ENCODE data around the gene PRR23E.

The PRR23E gene, protein sequence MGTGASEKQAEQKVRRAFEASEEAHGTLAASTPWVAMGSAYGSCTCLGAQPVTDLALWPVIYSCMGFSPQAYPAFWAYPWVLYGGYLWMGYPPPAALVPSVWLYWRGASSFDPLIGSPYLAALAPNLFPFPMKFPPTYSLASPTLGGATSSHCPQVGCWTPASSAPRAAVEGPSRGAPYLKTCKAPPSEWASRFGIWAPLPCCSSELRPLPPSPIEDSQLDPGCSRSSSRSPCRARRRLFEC

DNA sequence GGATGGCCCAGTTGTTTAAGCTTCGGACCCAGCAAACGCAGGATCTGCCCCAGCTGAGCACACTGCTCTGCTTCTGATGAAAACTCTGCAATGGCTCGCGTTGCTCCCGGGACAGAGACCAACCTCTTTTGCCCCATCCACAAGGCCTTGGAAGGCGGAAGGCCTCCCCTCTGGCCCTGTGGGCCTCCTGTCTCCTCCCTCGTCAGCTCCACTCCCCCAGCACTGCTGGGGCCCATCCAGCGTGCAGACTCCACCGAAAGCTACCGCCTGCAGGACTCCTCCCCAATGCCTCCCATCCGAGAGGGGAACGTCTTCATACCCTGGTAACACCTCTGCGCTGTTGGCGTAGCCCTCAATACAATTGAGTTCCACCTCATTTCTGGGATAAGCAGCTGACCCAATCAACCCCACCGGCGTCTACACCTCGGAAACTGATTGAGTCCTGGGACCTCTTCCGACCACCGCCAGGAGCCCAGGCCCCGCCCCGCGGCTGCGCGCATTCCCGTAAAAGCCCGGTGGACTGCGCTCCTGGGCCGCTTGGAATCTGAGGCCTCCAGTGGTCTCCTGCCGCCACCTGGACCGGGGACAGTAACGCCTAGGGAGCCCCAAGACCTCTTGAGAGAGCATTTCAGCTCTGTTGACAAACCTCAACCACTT lies at the start of gene PRR23E:
TSS of gene PRR23E (plus strand) at position 556 of the 657 bp plus-strand sequence. CDS start 3,555 bp downstream, outside the sequence.
- Histone ChIP-seq H3K27me3 (ENCODE audit: low read depth) (no peaks in the 10 kb centered on the region), H3K4me1 (no peaks in the 10 kb centered on the region), H3K9me3 (no peaks in the 10 kb centered on the region), H3K36me3 (replicated peaks) (no peaks in the 10 kb centered on the region), H3K4me3 (no peak within 1 kb of the TSS)
- no peak for DNase-seq (ENCODE audit: low spot score in 2 of 2)
- in situ Hi-C loops (cut with MboI; ENCODE audit: low sequenced_read_pairs), result no loop called here

DNA sequence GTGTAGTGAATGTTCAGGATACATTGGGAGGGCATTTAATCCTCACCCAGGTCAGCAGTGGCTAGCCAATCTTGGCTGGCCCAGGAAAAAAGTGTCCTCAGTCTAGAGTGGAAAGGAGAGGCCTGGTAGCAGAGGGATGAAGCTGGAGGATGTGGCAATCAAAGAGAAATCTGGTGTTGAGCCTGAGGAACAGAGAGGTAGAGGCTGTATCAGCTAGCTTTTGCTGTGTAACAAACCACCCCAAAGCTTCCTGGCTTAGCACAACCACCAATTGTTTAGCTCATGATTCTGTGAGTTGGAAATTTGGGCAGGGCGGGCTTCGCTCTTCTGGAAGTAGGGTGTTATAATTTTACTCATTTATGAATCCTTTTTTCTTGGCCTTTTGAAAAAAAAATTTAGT lies 49.8 kb upstream of the PRR23E start:
- no peaks in the 10 kb centered on the region for H3K27me3 ChIP-seq (ENCODE audit: low read depth)
- no peak for DNase-seq (ENCODE audit: low spot score in 2 of 2)
- no peaks in the 10 kb centered on the region for H3K9me3 ChIP-seq
- in situ Hi-C loops (cut with MboI; ENCODE audit: low sequenced_read_pairs), result no loop called here
- H3K4me1 ChIP-seq, result no peaks in the 10 kb centered on the region
- H3K36me3 ChIP-seq (replicated peaks), result no peaks in the 10 kb centered on the region
- no peak overlapping the region for H3K4me3 ChIP-seq

DNA sequence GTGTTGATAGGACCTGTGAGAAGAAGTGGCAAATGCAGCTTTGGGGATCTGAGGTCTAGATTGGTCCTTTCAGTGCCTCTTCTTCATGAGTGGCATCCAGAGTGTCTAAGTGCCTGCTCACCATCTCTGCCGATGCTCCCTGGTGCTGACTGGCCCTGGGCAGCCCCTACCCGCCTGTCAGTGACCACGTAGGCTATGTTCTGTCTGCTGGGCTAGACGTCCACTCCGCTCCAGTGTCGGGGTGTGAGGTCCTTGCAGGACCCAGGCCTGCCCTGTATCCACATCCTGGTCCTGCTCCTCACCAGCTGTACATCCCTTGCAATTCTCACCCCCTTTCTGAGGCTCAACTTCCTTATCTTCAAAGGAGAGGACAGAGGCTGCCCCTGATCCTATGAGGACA lies 48.3 kb upstream of the PRR23E start:
- in situ Hi-C loops (cut with MboI; ENCODE audit: low sequenced_read_pairs), result no loop called here
- H3K36me3 ChIP-seq (replicated peaks), result no peaks in the 10 kb centered on the region
- DNase-seq (ENCODE audit: low spot score in 2 of 2), result no peak
- no peaks in the 10 kb centered on the region for H3K4me1 ChIP-seq
- H3K4me3 ChIP-seq, result no peak overlapping the region
- no peaks in the 10 kb centered on the region for H3K27me3 ChIP-seq (ENCODE audit: low read depth)
- H3K9me3 ChIP-seq, result no peaks in the 10 kb centered on the region

DNA sequence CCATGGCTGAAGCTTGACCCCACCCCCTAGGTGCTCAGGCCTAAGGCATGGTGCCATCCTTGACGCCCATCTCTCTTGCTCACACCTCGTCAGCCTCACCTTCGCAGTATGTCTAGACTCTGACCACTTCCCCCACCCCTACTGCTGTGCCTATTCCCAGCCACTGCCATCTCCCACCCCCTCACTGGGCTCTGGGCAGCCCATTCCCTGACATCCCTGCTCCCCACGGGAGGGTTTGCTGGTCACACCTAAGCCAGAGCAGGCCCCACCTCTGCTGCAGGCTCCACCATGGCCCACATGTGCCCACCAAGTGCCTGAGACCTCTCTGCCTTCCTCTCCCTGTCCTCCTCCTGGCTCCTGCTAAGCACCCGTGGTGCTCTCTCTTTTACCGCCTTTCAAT lies 47.7 kb upstream of the PRR23E start:
- Histone ChIP-seq H3K27me3 (ENCODE audit: low read depth) (no peaks in the 10 kb centered on the region), H3K36me3 (replicated peaks) (no peaks in the 10 kb centered on the region), H3K4me3 (no peak overlapping the region), H3K4me1 (no peaks in the 10 kb centered on the region), H3K9me3 (no peaks in the 10 kb centered on the region)
- no peak for DNase-seq (ENCODE audit: low spot score in 2 of 2)
- in situ Hi-C loops (cut with MboI; ENCODE audit: low sequenced_read_pairs), result no loop called here

DNA sequence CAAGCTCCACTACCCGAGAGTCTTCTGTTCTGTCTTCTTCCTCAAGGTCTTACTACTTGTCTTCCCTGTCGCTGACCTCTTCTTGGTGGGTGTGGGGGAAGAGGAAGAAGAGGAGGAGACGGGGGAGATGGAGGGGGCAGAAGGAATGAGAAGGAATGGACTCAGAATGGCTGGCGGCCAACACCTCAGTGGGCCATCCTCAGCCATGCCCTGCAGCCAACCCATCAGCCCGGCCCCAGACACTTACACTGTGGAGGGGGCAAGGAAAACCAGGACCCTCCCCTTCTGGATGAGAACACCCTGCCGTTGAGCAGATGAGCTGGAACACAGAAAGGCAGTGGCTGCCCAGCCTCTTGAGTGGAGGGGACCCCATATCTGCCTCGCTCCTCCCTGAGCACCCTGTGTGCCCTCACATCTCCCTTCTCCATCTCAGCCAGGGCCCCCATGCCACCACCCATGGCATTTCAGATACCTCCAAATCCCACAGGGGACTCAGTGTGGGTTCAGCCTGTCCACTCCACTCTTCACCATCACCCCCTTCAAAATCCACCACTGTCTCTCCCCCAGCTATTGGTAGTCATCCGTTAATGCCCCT lies 45.5 kb upstream of the PRR23E start:
- in situ Hi-C loops (cut with MboI; ENCODE audit: low sequenced_read_pairs), result no loop called here
- no peak for DNase-seq (ENCODE audit: low spot score in 2 of 2)
- Histone ChIP-seq H3K9me3 (no peaks in the 10 kb centered on the region), H3K36me3 (replicated peaks) (no peaks in the 10 kb centered on the region), H3K4me1 (no peaks in the 10 kb centered on the region), H3K27me3 (ENCODE audit: low read depth) (no peaks in the 10 kb centered on the region), H3K4me3 (no peak overlapping the region)

DNA sequence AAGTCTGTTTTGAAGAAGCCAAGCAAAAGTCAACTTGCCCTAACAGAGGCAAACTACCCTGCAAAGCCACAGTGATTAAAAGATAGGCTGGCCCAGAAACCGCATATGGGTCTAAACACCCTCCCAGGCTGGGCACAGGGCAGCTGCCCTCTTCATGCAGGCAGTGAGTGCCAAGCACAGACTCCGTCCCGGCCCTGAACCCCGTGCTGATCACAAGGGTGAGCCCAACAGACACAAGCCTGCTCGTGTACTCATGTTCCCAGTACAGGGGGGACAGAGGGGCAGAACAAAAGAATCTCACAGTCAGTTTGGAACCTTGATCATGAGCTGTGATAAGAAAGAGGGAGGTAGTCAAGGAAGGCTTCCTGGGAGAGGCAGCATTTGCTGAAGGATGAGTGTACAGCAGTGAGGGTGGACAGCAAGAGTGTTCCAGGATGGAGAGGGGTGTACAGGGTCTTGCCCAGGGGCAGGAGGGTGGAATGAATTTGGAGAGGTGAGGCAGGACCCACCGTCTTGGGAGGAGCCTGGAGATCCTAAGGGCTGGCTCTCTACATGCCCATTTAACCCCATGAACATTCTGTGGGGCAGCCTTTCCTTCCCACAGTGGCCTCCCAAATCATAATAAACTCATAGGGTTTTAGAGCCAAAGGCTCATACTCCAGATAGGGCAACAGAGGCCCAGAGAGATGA lies 43.2 kb upstream of the PRR23E start:
- in situ Hi-C loops (cut with MboI; ENCODE audit: low sequenced_read_pairs), result no loop called here
- H3K9me3 ChIP-seq, result no peaks in the 10 kb centered on the region
- H3K36me3 ChIP-seq (replicated peaks), result no peaks in the 10 kb centered on the region
- no peaks in the 10 kb centered on the region for H3K27me3 ChIP-seq (ENCODE audit: low read depth)
- DNase-seq (ENCODE audit: low spot score in 2 of 2), result no peak
- H3K4me3 ChIP-seq, result no peak overlapping the region
- H3K4me1 ChIP-seq, result no peaks in the 10 kb centered on the region

DNA sequence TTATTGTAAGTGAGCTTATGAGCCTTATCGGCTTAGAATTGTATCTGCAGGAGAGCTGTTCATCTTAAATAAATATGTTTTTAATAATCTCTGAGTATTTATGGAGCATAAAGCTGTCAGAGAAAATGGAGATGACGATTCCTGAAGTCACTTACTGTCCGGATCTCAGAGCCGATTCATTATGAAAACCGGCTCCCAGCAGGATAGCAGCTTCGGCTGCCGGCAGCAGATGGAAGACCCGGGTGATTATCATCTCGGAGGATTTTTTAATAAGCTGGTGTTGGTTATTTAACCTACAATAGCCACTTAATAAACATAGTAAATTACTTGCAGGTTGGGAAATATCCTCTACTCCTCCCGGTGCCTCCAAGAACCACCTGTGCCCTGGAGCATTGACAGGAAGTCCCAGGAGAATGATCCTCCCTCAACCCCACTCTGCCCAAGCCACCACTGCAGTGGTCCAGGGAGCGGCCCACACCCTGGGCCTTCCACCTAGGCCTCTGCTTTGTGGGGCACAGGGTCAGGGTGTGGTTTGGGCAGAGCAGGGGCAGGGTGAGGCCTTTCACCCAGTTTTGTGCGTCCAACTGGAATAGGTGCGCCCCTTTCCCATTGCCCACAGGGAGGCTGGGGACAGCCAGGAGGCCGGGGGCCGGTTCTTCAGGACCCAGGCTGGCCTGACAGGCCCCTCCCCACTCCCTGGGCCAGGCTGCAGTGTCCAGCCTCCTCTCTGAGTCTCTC lies 42.2 kb upstream of the PRR23E start:
- H3K9me3 ChIP-seq, result no peaks in the 10 kb centered on the region
- no peaks in the 10 kb centered on the region for H3K36me3 ChIP-seq (replicated peaks)
- DNase-seq (ENCODE audit: low spot score in 2 of 2), result no peak
- in situ Hi-C loops (cut with MboI; ENCODE audit: low sequenced_read_pairs), result no loop called here
- no peaks in the 10 kb centered on the region for H3K27me3 ChIP-seq (ENCODE audit: low read depth)
- no peaks in the 10 kb centered on the region for H3K4me1 ChIP-seq
- no peak overlapping the region for H3K4me3 ChIP-seq

DNA sequence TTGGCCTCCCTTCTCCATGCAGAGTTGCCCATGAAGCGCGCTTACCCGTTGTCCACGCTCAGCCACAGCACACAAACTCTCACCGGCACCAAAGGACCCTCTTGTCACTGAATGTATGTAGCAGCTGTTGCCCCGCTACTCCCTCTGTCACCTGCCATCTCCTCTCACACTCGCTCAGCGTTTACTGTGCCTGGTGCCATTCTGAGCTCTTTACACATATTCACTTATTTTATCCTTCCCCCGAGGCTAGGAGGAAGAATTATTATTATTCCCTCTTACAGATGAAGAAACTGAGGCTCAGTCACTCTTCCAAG lies 41.7 kb upstream of the PRR23E start:
- H3K4me1 ChIP-seq, result no peaks in the 10 kb centered on the region
- no peak overlapping the region for H3K4me3 ChIP-seq
- no peaks in the 10 kb centered on the region for H3K36me3 ChIP-seq (replicated peaks)
- no peaks in the 10 kb centered on the region for H3K27me3 ChIP-seq (ENCODE audit: low read depth)
- H3K9me3 ChIP-seq, result no peaks in the 10 kb centered on the region
- DNase-seq (ENCODE audit: low spot score in 2 of 2), result no peak
- in situ Hi-C loops (cut with MboI; ENCODE audit: low sequenced_read_pairs), result no loop called here

DNA sequence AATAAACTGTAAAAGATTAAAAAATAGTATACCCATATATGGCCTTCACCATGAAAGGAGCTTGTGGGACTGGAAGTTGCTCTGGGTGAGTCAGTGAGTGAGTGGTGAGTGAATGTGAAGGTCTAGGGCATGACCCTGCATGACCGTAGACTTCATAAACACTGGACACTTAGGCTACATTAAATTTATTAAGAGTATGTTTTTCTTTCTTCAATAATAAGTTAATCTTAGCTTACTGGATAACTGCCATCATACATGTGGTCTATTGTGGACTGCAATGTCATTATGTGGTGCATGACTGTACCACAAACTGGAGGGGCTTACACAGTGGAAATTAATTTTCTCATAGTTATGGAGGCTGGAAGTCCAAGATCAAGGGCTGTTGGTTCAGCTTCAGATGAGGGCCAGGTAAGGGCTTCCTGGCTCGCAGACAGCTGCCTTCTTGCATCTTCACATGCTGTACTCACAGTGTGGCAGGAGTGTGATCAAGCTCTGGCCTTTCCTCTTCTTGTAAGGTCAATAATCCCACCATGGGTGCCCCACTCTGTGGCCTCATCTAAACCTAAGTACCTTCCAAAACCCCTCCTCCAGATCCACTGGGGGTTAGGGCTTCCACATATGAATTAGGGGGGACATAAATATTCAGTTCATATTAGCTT lies 40.8 kb upstream of the PRR23E start:
- Histone ChIP-seq H3K27me3 (ENCODE audit: low read depth) (0 out of 2 replicates have a peak, but pooled peaks cover 2% of the 10 kb centered on the region), H3K9me3 (no peaks in the 10 kb centered on the region), H3K36me3 (replicated peaks) (no peaks in the 10 kb centered on the region), H3K4me1 (no peaks in the 10 kb centered on the region), H3K4me3 (no peak overlapping the region)
- in situ Hi-C loops (cut with MboI; ENCODE audit: low sequenced_read_pairs), result no loop called here
- no peak for DNase-seq (ENCODE audit: low spot score in 2 of 2)

DNA sequence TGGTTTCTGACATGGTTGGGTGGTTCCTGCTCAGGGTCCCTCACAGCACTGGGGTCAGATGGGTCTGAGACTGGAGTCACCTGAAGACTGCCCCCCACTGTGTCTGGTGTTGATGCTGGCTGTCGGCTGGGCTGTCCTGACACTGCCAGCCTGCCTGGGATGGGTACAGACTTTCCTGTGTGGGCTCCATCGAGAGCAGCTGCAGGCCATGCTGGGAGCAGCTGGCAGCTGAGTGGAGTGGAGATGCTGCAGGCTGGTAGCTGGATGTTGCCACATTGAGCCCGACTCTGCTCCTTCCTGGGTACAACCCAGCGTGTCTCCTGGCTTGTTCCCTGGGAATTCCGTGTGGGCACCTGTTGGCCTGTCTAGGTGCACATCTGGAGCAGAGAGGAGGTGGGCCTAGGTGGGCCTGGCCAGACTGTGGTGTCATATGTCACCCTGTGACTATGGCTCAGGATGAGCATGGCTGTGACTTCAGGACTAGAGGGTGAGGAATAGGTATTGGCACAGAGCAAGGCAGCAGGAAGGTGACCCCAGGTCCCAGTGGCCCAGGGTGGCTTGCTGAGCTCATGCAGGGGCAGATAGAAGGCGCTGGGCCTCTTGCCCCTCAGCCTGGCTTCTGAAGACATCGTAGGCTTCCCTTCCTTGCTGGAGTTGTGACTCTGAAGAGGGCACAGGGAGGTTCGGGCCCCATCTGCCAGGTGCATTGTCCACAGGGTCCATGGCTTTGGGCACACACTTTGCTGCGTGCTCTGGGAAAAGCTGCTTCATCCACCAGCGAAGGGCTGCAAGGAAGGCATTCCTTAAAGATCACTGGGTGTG lies 40.0 kb upstream of the PRR23E start:
- H3K27me3 ChIP-seq (ENCODE audit: low read depth), result 0 out of 2 replicates have a peak, but pooled peaks cover 2% of the 10 kb centered on the region
- in situ Hi-C loops (cut with MboI; ENCODE audit: low sequenced_read_pairs), result no loop called here
- no peaks in the 10 kb centered on the region for H3K9me3 ChIP-seq
- H3K36me3 ChIP-seq (replicated peaks), result no peaks in the 10 kb centered on the region
- DNase-seq (ENCODE audit: low spot score in 2 of 2), result no peak
- H3K4me1 ChIP-seq, result no peaks in the 10 kb centered on the region
- no peak overlapping the region for H3K4me3 ChIP-seq

DNA sequence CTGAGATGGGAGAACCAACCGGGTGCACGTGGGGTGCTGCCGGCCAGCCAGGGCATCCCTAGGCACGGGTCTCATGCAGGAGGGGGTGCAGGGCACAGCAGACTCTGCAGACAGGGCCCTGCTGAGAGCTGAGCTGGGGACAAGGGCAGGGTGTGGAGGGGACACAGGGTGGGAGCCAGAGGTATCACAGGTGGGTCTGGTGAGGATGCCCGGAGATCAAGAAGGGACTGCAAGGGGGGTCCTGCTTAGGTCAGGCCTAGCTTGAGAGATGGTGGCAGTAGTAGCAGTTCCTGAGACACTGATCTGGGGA lies 39.5 kb upstream of the PRR23E start:
- H3K4me1 ChIP-seq, result no peaks in the 10 kb centered on the region
- in situ Hi-C loops (cut with MboI; ENCODE audit: low sequenced_read_pairs), result no loop called here
- no peak overlapping the region for H3K4me3 ChIP-seq
- DNase-seq (ENCODE audit: low spot score in 2 of 2), result no peak
- H3K27me3 ChIP-seq (ENCODE audit: low read depth), result 0 out of 2 replicates have a peak, but pooled peaks cover 2% of the 10 kb centered on the region
- no peaks in the 10 kb centered on the region for H3K36me3 ChIP-seq (replicated peaks)
- no peaks in the 10 kb centered on the region for H3K9me3 ChIP-seq

DNA sequence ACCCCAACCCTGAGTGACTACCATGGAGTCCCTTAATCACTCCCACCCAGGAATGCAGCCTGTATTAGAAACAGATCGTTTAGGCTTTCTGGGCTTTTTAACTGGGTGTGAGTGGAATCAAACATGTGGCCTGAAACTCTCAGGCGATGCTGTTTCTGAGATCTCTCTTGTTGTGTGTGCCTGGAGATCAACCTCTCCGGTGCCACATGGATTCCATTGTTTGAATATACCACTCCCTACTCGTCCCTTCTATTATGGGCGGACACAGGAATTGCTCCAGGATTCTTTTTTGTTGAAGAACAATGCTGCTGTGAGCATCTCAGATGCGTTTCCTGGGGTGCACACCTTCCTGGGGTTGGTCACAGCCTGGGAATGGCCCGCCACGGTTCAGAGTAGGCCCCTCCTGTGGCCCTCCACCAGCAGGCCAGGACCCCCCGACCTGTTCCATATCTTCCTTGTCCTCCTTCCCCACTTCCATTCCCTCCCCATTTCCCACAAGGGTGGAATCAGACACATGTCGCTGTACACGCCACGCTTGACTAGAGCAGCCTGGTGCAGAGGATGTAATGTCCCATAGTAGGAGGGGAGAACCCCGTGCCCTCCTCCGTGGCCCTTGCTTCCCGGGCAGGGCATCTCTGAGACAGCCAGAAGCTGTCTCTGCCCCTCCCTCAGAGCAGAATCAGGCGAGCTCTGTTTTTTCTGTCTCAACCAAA lies 36.4 kb upstream of the PRR23E start:
- H3K27me3 ChIP-seq (ENCODE audit: low read depth), result 0 out of 2 replicates have a peak, but pooled peaks cover 2% of the 10 kb centered on the region
- DNase-seq (ENCODE audit: low spot score in 2 of 2), result no peak
- in situ Hi-C loops (cut with MboI; ENCODE audit: low sequenced_read_pairs), result no loop called here
- H3K4me1 ChIP-seq, result no peaks in the 10 kb centered on the region
- H3K9me3 ChIP-seq, result no peaks in the 10 kb centered on the region
- H3K4me3 ChIP-seq, result no peak overlapping the region
- H3K36me3 ChIP-seq (replicated peaks), result no peaks in the 10 kb centered on the region

All from HAP-1 (cell line).